GM12878 (cell line): ENCODE measurements around the gene HSPB8.

Experiments
- BHLHE40 ChIP-seq, 2 experiments: fragments of 450-650 bp in 1 of 2; IDR thresholded peaks; 2 replicates each; pipeline ENCODE4 v1.6.1; 2011 to 2017; ENCODE audit warnings: low read depth in 2 of 2, borderline replicate concordance in 1 of 2, improper control_type of control experiment in 1 of 2, low read length in 1 of 2, mild to moderate bottlenecking in 1 of 2
- BRCA1 ChIP-seq: IDR thresholded peaks from 2 replicates; pipeline ENCODE4 v1.6.1; 2011; ENCODE audit warnings: low read depth, low read length, improper control_type of control experiment
- CBX5 ChIP-seq: sonication (generic); IDR thresholded peaks from 2 replicates; pipeline ENCODE4 v1.6.1; 2016; ENCODE audit warnings: low read depth, moderate library complexity, mild to moderate bottlenecking, inconsistent platforms
- NR2C2 ChIP-seq: IDR thresholded peaks from 2 replicates; pipeline ENCODE4 v1.6.1; 2011; ENCODE audit warnings: borderline replicate concordance, low read depth; ENCODE audit not compliant: control insufficient read depth, insufficient read length
- POLR2A ChIP-seq: IDR thresholded peaks from 2 replicates; pipeline ENCODE4 v1.6.1; 2011; ENCODE audit warnings: low read depth, mild to moderate bottlenecking, low read length
- TAF1 ChIP-seq: IDR thresholded peaks from 2 replicates; pipeline ENCODE4 v1.6.1; 2011; ENCODE audit warnings: mild to moderate bottlenecking, low read depth, low read length, borderline replicate concordance
- YY1 ChIP-seq: IDR thresholded peaks from 2 replicates; pipeline ENCODE4 v1.6.1; 2011; ENCODE audit warnings: low read depth, mild to moderate bottlenecking, low read length

- no peak for TF ChIP-seq POLR2A
- TF ChIP-seq YY1: no peak
- no peak for TF ChIP-seq BRCA1
- no peak for TF ChIP-seq BHLHE40 (IDR thresholded peaks at IDR 0.05; ENCODE audit: borderline replicate concordance in 1 of 2, low read depth in 2 of 2, low read length in 1 of 2)
- TF ChIP-seq NR2C2: no peak
- no peak for TF ChIP-seq CBX5
- TF ChIP-seq TAF1: no peak
These were observed 16.5 kb downstream of the HSPB8 start for GRCh38 chr12:119195256-119195655.
